Measurements from ENCODE around the gene ACP3.

Gene ACP3

DNA sequence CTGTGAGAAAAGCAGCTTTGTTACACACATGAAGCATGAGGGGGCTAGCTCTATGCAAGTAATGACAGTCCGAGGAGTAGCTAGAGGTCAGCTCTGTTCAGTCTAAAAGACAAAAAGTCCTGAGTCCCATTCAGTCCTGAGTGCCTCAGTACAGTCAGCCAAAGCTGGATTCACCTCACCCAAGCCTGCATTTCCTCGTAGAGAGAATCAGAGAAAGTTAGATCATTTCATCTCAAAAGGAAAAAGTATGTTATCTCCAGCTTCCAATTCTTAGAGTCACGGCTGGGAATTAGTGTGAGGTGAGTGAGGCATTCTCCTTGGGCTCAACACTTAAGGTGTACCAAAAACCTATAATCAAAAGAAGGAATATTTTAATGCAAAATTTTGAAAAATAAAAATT, 5.9 kb upstream of the ACP3 start:
- no peak overlapping the region for H3K4me3 ChIP-seq (IDR thresholded peaks at IDR 0.05; ENCODE audit: insufficient read depth, low read depth, low read length)
- H3K9ac ChIP-seq = no peak overlapping the region
- H3K27ac ChIP-seq = no peak overlapping the region
- no peaks in the 10 kb centered on the region for H3K79me2 ChIP-seq (ENCODE audit: insufficient read depth, low read depth)
- no peaks in the 10 kb centered on the region for H4K20me1 ChIP-seq (ENCODE audit: insufficient read depth)
- H3K27me3 ChIP-seq (ENCODE audit: insufficient read depth, low read depth) = no peaks in the 10 kb centered on the region
- no peaks in the 10 kb centered on the region for H3K4me1 ChIP-seq (ENCODE audit: low read depth, poor library complexity, severe bottlenecking)
- no peak overlapping the region for H3K4me2 ChIP-seq
- H3K36me3 ChIP-seq (ENCODE audit: insufficient read depth) = no peaks in the 10 kb centered on the region
- no peak overlapping the region for H2AFZ ChIP-seq (ENCODE audit: low read depth)
- TF ChIP-seq, protein P1, sequence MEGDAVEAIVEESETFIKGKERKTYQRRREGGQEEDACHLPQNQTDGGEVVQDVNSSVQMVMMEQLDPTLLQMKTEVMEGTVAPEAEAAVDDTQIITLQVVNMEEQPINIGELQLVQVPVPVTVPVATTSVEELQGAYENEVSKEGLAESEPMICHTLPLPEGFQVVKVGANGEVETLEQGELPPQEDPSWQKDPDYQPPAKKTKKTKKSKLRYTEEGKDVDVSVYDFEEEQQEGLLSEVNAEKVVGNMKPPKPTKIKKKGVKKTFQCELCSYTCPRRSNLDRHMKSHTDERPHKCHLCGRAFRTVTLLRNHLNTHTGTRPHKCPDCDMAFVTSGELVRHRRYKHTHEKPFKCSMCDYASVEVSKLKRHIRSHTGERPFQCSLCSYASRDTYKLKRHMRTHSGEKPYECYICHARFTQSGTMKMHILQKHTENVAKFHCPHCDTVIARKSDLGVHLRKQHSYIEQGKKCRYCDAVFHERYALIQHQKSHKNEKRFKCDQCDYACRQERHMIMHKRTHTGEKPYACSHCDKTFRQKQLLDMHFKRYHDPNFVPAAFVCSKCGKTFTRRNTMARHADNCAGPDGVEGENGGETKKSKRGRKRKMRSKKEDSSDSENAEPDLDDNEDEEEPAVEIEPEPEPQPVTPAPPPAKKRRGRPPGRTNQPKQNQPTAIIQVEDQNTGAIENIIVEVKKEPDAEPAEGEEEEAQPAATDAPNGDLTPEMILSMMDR (conservative IDR thresholded peaks at IDR 0.05; ENCODE audit: low read depth, low read length) = no peak

GRCh38 chr3:132311841-132312240, 5.4 kb upstream of the ACP3 start:
- Histone ChIP-seq H3K9ac (no peak overlapping the region), H3K4me3 (IDR thresholded peaks at IDR 0.05; ENCODE audit: insufficient read depth, low read depth, low read length) (no peak overlapping the region), H2AFZ (ENCODE audit: low read depth) (no peak overlapping the region), H4K20me1 (ENCODE audit: insufficient read depth) (no peaks in the 10 kb centered on the region), H3K4me2 (no peak overlapping the region), H3K27me3 (ENCODE audit: insufficient read depth, low read depth) (no peaks in the 10 kb centered on the region), H3K79me2 (ENCODE audit: insufficient read depth, low read depth) (no peaks in the 10 kb centered on the region), H3K36me3 (ENCODE audit: insufficient read depth) (no peaks in the 10 kb centered on the region), H3K4me1 (ENCODE audit: low read depth, poor library complexity, severe bottlenecking) (no peaks in the 10 kb centered on the region), H3K27ac (no peak overlapping the region)
- TF ChIP-seq, protein P1 (conservative IDR thresholded peaks at IDR 0.05; ENCODE audit: low read depth, low read length) = no peak

GRCh38 chr3:132315851-132316250, 1.4 kb upstream of the ACP3 start:
- no peaks in the 10 kb centered on the region for H3K36me3 ChIP-seq (ENCODE audit: insufficient read depth)
- no peak overlapping the region for H2AFZ ChIP-seq (ENCODE audit: low read depth)
- no peak overlapping the region for H3K27ac ChIP-seq
- no peak overlapping the region for H3K4me2 ChIP-seq
- H3K4me1 ChIP-seq (ENCODE audit: low read depth, poor library complexity, severe bottlenecking) = no peaks in the 10 kb centered on the region
- TF ChIP-seq, protein P1 (conservative IDR thresholded peaks at IDR 0.05; ENCODE audit: low read depth, low read length) = no peak
- H3K4me3 ChIP-seq (IDR thresholded peaks at IDR 0.05; ENCODE audit: insufficient read depth, low read depth, low read length) = no peak overlapping the region
- no peaks in the 10 kb centered on the region for H3K79me2 ChIP-seq (ENCODE audit: insufficient read depth, low read depth)
- H4K20me1 ChIP-seq (ENCODE audit: insufficient read depth) = no peaks in the 10 kb centered on the region
- H3K27me3 ChIP-seq (ENCODE audit: insufficient read depth, low read depth) = no peaks in the 10 kb centered on the region
- H3K9ac ChIP-seq = no peak overlapping the region

GRCh38 chr3:132318451-132318850, 1.2 kb downstream of the ACP3 start:
- H3K4me2 ChIP-seq = no peak overlapping the region

More at GRCh38 chr3:132318451-132318850, 1.2 kb downstream of the ACP3 start:
- no peak overlapping the region for H3K27ac ChIP-seq
- no peak overlapping the region for H2AFZ ChIP-seq (ENCODE audit: low read depth)
- no peaks in the 10 kb centered on the region for H3K4me1 ChIP-seq (ENCODE audit: low read depth, poor library complexity, severe bottlenecking)
- H4K20me1 ChIP-seq (ENCODE audit: insufficient read depth) = no peaks in the 10 kb centered on the region
- TF ChIP-seq, protein P1 (conservative IDR thresholded peaks at IDR 0.05; ENCODE audit: low read depth, low read length) = no peak
- no peaks in the 10 kb centered on the region for H3K36me3 ChIP-seq (ENCODE audit: insufficient read depth)
- H3K4me3 ChIP-seq (IDR thresholded peaks at IDR 0.05; ENCODE audit: insufficient read depth, low read depth, low read length) = no peak overlapping the region
- no peak overlapping the region for H3K9ac ChIP-seq
- H3K79me2 ChIP-seq (ENCODE audit: insufficient read depth, low read depth) = no peaks in the 10 kb centered on the region
- no peaks in the 10 kb centered on the region for H3K27me3 ChIP-seq (ENCODE audit: insufficient read depth, low read depth)
